Activated T-helper 2 cell treated with anti-CD3 and anti-CD28 coated beads, Interferon-gamma antibody, Interleukin-2, Interleukin-4, amounts not matched to agents 10 μg/mL and 5 μg/mL and 100 μg/mL, durations not matched to agents 14 hours and 24 hours and 36 hours (primary cell): ENCODE results near the gene SNX13. TPM values are rescaled to one million over a fixed set of nuclear protein-coding genes. Genes with fewer than 3 reads are reported as not detected.
A peak's percentile ranks its signal among the peaks of the same experiment; 100 is the strongest.

Experiments used
- DNase-seq: peaks from one replicate; pipeline ENCODE4 v3.0.0; 2021; ENCODE audit warnings: low spot score
- H3K27ac Mint-ChIP-seq: one replicate; pipeline ENCODE4 v1.8.0; 2021; ENCODE audit warnings: mixed read lengths
- H3K27me3 Mint-ChIP-seq: one replicate; pipeline ENCODE4 v1.8.0; 2021; ENCODE audit warnings: low read depth, mixed read lengths
- H3K36me3 Mint-ChIP-seq: one replicate; pipeline ENCODE4 v1.8.0; 2021; ENCODE audit warnings: low read depth, mixed read lengths
- H3K4me1 Mint-ChIP-seq: one replicate; pipeline ENCODE4 v1.8.0; 2021; ENCODE audit warnings: low read depth, mixed read lengths
- H3K4me3 Mint-ChIP-seq: one replicate; pipeline ENCODE4 v1.8.0; 2021; ENCODE audit warnings: low read depth, mild to moderate bottlenecking, moderate library complexity, mixed read lengths
- H3K9me3 Mint-ChIP-seq: one replicate; pipeline ENCODE4 v1.8.0; 2021; ENCODE audit warnings: mixed read lengths
- intact Hi-C: fragments of 100-400 bp; cut with micrococcal nuclease; formaldehyde crosslinking; loops from one replicate; pipeline ENCODE4 v1.15.1; 2023
- total RNA-seq: library from RNA; stranded (reverse); gene quantifications from 2 replicates; pipeline ENCODE4 v1.2.3, GENCODE V29; 2022

Gene SNX13
- total RNA-seq, 1 donor from 2014 or later, result 21.9 TPM

GRCh38 chr7:17887286-17887685 is 53.0 kb downstream of the SNX13 start:
- Mint-ChIP-seq H3K27me3 (no peaks in the 10 kb centered on the region), H3K4me1 (no peaks in the 10 kb centered on the region), H3K4me3 (no peak overlapping the region), H3K36me3 (peaks cover 32% of the 10 kb centered on the region), H3K27ac (no peak overlapping the region), H3K9me3 (no peaks in the 10 kb centered on the region)
- intact Hi-C loops, result no loop called here
- DNase-seq, result no peak

- no peak for DNase-seq
- no peaks in the 10 kb centered on the region for H3K4me1 Mint-ChIP-seq
- no peak overlapping the region for H3K27ac Mint-ChIP-seq
- no peak overlapping the region for H3K4me3 Mint-ChIP-seq
- H3K27me3 Mint-ChIP-seq, result no peaks in the 10 kb centered on the region
- no peaks in the 10 kb centered on the region for H3K9me3 Mint-ChIP-seq
- H3K36me3 Mint-ChIP-seq, result peaks cover 23% of the 10 kb centered on the region
- intact Hi-C loops, result no loop called here
These were observed 57.6 kb downstream of the SNX13 start for GRCh38 chr7:17882685-17883084.

- H3K27ac Mint-ChIP-seq, result no peak overlapping the region
- no peak overlapping the region for H3K4me3 Mint-ChIP-seq
- no peak for DNase-seq
- intact Hi-C loops, result no loop called here
- no peaks in the 10 kb centered on the region for H3K9me3 Mint-ChIP-seq
- H3K36me3 Mint-ChIP-seq, result peaks cover 16% of the 10 kb centered on the region
- H3K4me1 Mint-ChIP-seq, result no peaks in the 10 kb centered on the region
- no peaks in the 10 kb centered on the region for H3K27me3 Mint-ChIP-seq
These were observed 61.1 kb downstream of the SNX13 start for GRCh38 chr7:17879075-17879661.

GRCh38 chr7:17878627-17879026 is 61.7 kb downstream of the SNX13 start:
- intact Hi-C loops, result no loop called here
- Mint-ChIP-seq H3K9me3 (no peaks in the 10 kb centered on the region), H3K27me3 (no peaks in the 10 kb centered on the region), H3K36me3 (peaks cover 20% of the 10 kb centered on the region), H3K27ac (no peak overlapping the region), H3K4me1 (no peaks in the 10 kb centered on the region), H3K4me3 (no peak overlapping the region)
- DNase-seq, result no peak

GRCh38 chr7:17871815-17872533 is 68.3 kb downstream of the SNX13 start:
- Mint-ChIP-seq H3K4me3 (no peak overlapping the region), H3K4me1 (peaks cover 15% of the 10 kb centered on the region), H3K9me3 (peaks cover 10% of the 10 kb centered on the region), H3K36me3 (peaks cover 65% of the 10 kb centered on the region), H3K27ac (no peak overlapping the region), H3K27me3 (no peaks in the 10 kb centered on the region)
- no peak for DNase-seq
- intact Hi-C loops, result no loop called here

- no peak for DNase-seq
- Mint-ChIP-seq H3K27ac (no peak overlapping the region), H3K9me3 (peaks cover 17% of the 10 kb centered on the region), H3K4me1 (peaks cover 15% of the 10 kb centered on the region), H3K36me3 (peaks cover 76% of the 10 kb centered on the region), H3K4me3 (no peak overlapping the region), H3K27me3 (no peaks in the 10 kb centered on the region)
- intact Hi-C loops, result no loop called here
These were observed 69.9 kb downstream of the SNX13 start for GRCh38 chr7:17870406-17870805.

GRCh38 chr7:17863809-17864143 is 76.5 kb downstream of the SNX13 start:
- intact Hi-C loops, result no loop called here
- peaks cover 28% of the 10 kb centered on the region for H3K9me3 Mint-ChIP-seq
- H3K36me3 Mint-ChIP-seq, result peaks cover 75% of the 10 kb centered on the region
- H3K27ac Mint-ChIP-seq, result no peak overlapping the region
- H3K27me3 Mint-ChIP-seq, result no peaks in the 10 kb centered on the region
- DNase-seq, result no peak
- peaks cover 8% of the 10 kb centered on the region for H3K4me1 Mint-ChIP-seq
- H3K4me3 Mint-ChIP-seq, result no peak overlapping the region

GRCh38 chr7:17863095-17863808 is 77.0 kb downstream of the SNX13 start:
- H3K36me3 Mint-ChIP-seq, result peaks cover 78% of the 10 kb centered on the region
- H3K27ac Mint-ChIP-seq, result no peak overlapping the region
- peaks cover 8% of the 10 kb centered on the region for H3K4me1 Mint-ChIP-seq
- no peaks in the 10 kb centered on the region for H3K27me3 Mint-ChIP-seq
- H3K4me3 Mint-ChIP-seq, result no peak overlapping the region
- intact Hi-C loops, result no loop called here
- H3K9me3 Mint-ChIP-seq, result peaks cover 28% of the 10 kb centered on the region
- no peak for DNase-seq

GRCh38 chr7:17856251-17856650 is 84.0 kb downstream of the SNX13 start:
- Mint-ChIP-seq H3K4me1 (peaks cover 36% of the 10 kb centered on the region), H3K9me3 (peaks cover 34% of the 10 kb centered on the region), H3K27me3 (no peaks in the 10 kb centered on the region), H3K4me3 (no peak overlapping the region), H3K27ac (no peak overlapping the region), H3K36me3 (peaks cover 80% of the 10 kb centered on the region)
- intact Hi-C loops, result loop anchor here (5.0 to 10.0 kb wide), 2 partner anchors 76 to 931 kb away; no protein-coding TSS in a partner anchor
- no peak for DNase-seq

GRCh38 chr7:17855202-17855601 is 85.1 kb downstream of the SNX13 start:
- intact Hi-C loops, result loop anchor here (1.0 to 10.0 kb wide), 3 partner anchors 10 to 930 kb away; no protein-coding TSS in a partner anchor
- Mint-ChIP-seq H3K4me3 (no peak overlapping the region), H3K27me3 (no peaks in the 10 kb centered on the region), H3K9me3 (peaks cover 32% of the 10 kb centered on the region), H3K4me1 (peaks cover 36% of the 10 kb centered on the region), H3K27ac (peak overlapping the region; percentile 67), H3K36me3 (peaks cover 76% of the 10 kb centered on the region)
- DNase-seq, result no peak

GRCh38 chr7:17854261-17855047 is 85.8 kb downstream of the SNX13 start:
- Mint-ChIP-seq H3K9me3 (peaks cover 28% of the 10 kb centered on the region), H3K27ac (peak overlapping the region; percentile 67), H3K4me3 (peak overlapping the region; percentile 43), H3K27me3 (no peaks in the 10 kb centered on the region), H3K36me3 (peaks cover 71% of the 10 kb centered on the region), H3K4me1 (peaks cover 36% of the 10 kb centered on the region)
- DNase-seq, result no peak
- intact Hi-C loops, result loop anchor here (1.0 to 10.0 kb wide), 3 partner anchors 9 to 930 kb away; no protein-coding TSS in a partner anchor

GRCh38 chr7:17852361-17852760 is 87.9 kb downstream of the SNX13 start:
- Mint-ChIP-seq H3K4me1 (peaks cover 35% of the 10 kb centered on the region), H3K27ac (no peak overlapping the region), H3K36me3 (peaks cover 68% of the 10 kb centered on the region), H3K9me3 (peaks cover 27% of the 10 kb centered on the region), H3K27me3 (no peaks in the 10 kb centered on the region), H3K4me3 (no peak overlapping the region)
- DNase-seq, result no peak
- intact Hi-C loops, result loop anchor here (10.0 kb wide), 1 partner anchor 928 kb away; no protein-coding TSS in a partner anchor
